ENCODE measurements around the gene AMD1.
"Not testable (repeated sequence)": the region's sequence is repeated elsewhere in the genome, so short reads cannot be mapped to it uniquely, and the experiment has no call there.

AMD1 gene

GRCh38 chr6:110885526-110885925, 10.9 kb downstream of the AMD1 start:
- no peak for DNase-seq
- Mint-ChIP-seq H3K27ac (peak overlapping the region; percentile 14), H3K27me3 (no peaks in the 10 kb centered on the region), H3K36me3 (peaks cover 19% of the 10 kb centered on the region), H3K4me3 (no peak overlapping the region), H3K4me1 (peaks cover 57% of the 10 kb centered on the region), H3K9me3 (no peaks in the 10 kb centered on the region)
- CTCF ChIA-PET: no interaction called here

DNA sequence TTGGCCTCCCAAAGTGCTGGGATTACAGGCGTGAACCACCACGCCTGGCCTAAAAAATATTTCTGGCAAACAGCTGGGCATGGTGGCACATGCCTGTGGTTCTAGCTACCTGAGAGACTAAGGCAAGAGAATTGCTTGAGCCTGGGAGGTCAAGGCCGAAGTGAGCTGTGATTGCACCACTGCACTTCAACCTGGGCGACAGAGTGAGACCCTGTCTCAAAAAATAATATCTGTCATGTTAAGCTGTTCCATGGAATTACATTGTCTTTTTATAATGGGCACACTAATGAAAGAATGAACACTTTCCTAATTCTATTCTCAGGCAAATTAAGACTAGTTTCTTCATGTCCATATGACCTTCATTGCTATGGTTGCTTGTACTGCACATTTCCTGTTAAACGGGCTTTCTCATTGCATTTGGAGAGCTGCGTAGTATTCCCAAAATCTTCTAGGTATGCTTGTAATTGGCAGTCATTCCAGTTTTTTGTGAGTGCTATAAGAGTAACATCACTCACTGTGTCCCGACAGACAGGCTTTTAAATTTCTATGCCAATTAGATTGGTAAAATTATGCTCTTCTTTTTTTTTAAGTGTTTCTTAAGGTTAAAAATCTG, 12.1 kb downstream of the AMD1 start:
- H3K36me3 Mint-ChIP-seq: peaks cover 23% of the 10 kb centered on the region
- DNase-seq: no peak
- no peaks in the 10 kb centered on the region for H3K9me3 Mint-ChIP-seq
- CTCF ChIA-PET: interaction anchor here (0.7 kb wide), 1 partner anchor 17 kb away, joined by 3 read pairs; no protein-coding TSS in a partner anchor
- peak overlapping the region; percentile 14 for H3K27ac Mint-ChIP-seq
- H3K4me1 Mint-ChIP-seq: peaks cover 50% of the 10 kb centered on the region
- no peak overlapping the region for H3K4me3 Mint-ChIP-seq
- H3K27me3 Mint-ChIP-seq: no peaks in the 10 kb centered on the region

GRCh38 chr6:110890288-110890687, 15.7 kb downstream of the AMD1 start:
- CTCF ChIA-PET: interaction anchor here (1.6 kb wide), 1 partner anchor 11 kb away, joined by 9 read pairs; no protein-coding TSS in a partner anchor
- no peak for DNase-seq
- no peaks in the 10 kb centered on the region for H3K27me3 Mint-ChIP-seq
- no peak overlapping the region for H3K27ac Mint-ChIP-seq
- no peaks in the 10 kb centered on the region for H3K9me3 Mint-ChIP-seq
- H3K36me3 Mint-ChIP-seq: peaks cover 43% of the 10 kb centered on the region
- no peak overlapping the region for H3K4me3 Mint-ChIP-seq
- H3K4me1 Mint-ChIP-seq: peaks cover 17% of the 10 kb centered on the region

DNA sequence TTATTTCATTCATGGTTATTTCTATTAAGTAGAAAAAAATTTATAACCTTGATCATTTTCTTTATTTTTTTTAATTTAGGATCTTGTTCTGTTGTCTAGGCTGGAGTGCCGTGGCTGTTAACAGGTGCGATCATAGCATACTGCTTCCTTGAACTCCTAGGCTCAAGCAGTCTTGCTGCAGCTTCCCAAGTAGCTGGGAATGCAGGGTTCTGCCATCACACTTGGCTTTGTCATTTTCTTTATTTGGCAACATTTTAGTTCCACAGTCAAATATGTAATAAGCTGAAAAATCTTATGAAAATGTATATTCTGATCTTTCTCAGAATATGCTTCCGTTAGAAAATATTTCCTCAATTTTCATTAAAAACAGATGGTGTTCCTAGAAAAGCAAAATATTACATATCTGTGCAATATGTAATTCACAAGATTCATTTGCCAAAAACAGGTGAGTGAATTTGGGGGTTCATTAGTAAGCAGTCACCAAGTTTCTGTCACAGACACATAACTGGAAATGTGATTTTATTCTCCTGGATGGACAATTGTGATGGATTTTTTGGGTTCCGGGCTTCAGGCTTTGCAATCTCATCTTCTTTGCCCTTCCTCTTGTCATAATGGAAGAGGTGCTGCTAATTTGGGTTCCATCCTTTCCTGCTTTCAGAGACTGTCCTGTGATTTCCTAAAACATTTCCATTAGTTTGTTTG, 21.5 kb downstream of the AMD1 start:
- Mint-ChIP-seq H3K9me3 (no peaks in the 10 kb centered on the region), H3K27ac (no peak overlapping the region), H3K27me3 (no peaks in the 10 kb centered on the region), H3K4me3 (no peak overlapping the region), H3K4me1 (no peaks in the 10 kb centered on the region), H3K36me3 (peaks cover 68% of the 10 kb centered on the region)
- DNase-seq: no peak
- CTCF ChIA-PET: no interaction called here

DNA sequence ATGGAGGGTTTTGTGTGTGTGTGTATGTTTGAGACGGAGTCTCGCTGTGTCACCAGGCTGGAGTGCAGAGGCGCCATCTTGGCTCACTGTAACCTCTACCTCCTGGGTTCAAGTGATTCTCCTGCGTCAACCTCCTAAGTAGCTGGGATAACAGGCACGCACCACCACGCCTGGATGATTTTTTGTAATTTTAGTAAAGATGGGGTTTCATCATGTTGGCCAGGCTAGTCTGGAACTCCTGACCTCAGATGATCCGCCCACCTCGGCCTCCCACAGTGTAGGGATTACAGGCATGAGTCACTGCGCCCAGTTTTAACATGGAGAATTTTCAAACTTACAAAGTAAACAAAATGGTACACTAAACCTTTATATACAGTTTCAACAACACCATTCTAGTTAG, 22.8 kb downstream of the AMD1 start:
- Mint-ChIP-seq H3K4me1 (no peaks in the 10 kb centered on the region), H3K27ac (no peak overlapping the region), H3K9me3 (no peaks in the 10 kb centered on the region), H3K27me3 (no peaks in the 10 kb centered on the region), H3K36me3 (peaks cover 60% of the 10 kb centered on the region), H3K4me3 (no peak overlapping the region)
- DNase-seq: no peak
- CTCF ChIA-PET: no interaction called here

DNA sequence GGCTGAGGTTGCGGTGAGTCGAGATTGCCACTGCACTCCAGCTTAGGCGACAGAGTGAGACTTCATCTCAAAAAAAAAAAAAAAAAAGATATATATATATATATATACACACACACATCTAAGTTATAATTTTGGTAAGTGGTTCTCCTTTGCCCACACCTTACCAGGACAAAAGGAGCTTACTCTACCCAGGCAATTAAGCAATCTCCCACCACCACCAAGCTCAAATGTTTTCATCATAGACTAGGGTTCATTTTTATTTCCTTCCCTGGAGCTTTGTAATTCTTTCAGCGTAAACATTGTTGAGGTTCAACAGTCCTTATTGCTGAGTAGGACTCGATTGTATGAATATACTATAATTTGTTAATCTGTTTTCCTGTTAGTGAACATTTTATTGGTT, 23.5 kb downstream of the AMD1 start:
- no peak for DNase-seq
- peaks cover 55% of the 10 kb centered on the region for H3K36me3 Mint-ChIP-seq
- H3K4me3 Mint-ChIP-seq: no peak overlapping the region
- H3K9me3 Mint-ChIP-seq: peaks cover under 1% of the 10 kb centered on the region
- CTCF ChIA-PET: interaction anchor here (0.9 kb wide), 1 partner anchor 216 kb away, joined by 3 read pairs; no protein-coding TSS in a partner anchor
- no peaks in the 10 kb centered on the region for H3K27me3 Mint-ChIP-seq
- H3K27ac Mint-ChIP-seq: no peak overlapping the region
- no peaks in the 10 kb centered on the region for H3K4me1 Mint-ChIP-seq

- DNase-seq: no peak
- no peak overlapping the region for H3K4me3 Mint-ChIP-seq
- H3K27ac Mint-ChIP-seq: no peak overlapping the region
- CTCF ChIA-PET: no interaction called here
- H3K4me1 Mint-ChIP-seq: no peaks in the 10 kb centered on the region
- peaks cover 17% of the 10 kb centered on the region for H3K9me3 Mint-ChIP-seq
- peaks cover 54% of the 10 kb centered on the region for H3K36me3 Mint-ChIP-seq
- H3K27me3 Mint-ChIP-seq: peaks cover 5% of the 10 kb centered on the region
Observed at GRCh38 chr6:110900028-110900598, 25.5 kb downstream of the AMD1 start.

- H3K4me1 Mint-ChIP-seq, H3K4me3 Mint-ChIP-seq, H3K27ac Mint-ChIP-seq, DNase-seq: not testable (repeated sequence)
- H3K9me3 Mint-ChIP-seq: peaks cover 29% of the 10 kb centered on the region
- peaks cover 44% of the 10 kb centered on the region for H3K36me3 Mint-ChIP-seq
- peaks cover 11% of the 10 kb centered on the region for H3K27me3 Mint-ChIP-seq
- CTCF ChIA-PET: interaction anchor here (1.2 kb wide), 1 partner anchor 25 kb away, joined by 3 read pairs; no protein-coding TSS in a partner anchor
Observed at GRCh38 chr6:110901601-110902000, 27.0 kb downstream of the AMD1 start.

- H3K27me3 Mint-ChIP-seq: peaks cover 12% of the 10 kb centered on the region
- H3K27ac Mint-ChIP-seq: no peak overlapping the region
- peaks cover 42% of the 10 kb centered on the region for H3K36me3 Mint-ChIP-seq
- H3K9me3 Mint-ChIP-seq: peaks cover 33% of the 10 kb centered on the region
- no peak for DNase-seq
- H3K4me1 Mint-ChIP-seq: no peaks in the 10 kb centered on the region
- H3K4me3 Mint-ChIP-seq: no peak overlapping the region
- CTCF ChIA-PET: no interaction called here
Observed at GRCh38 chr6:110902091-110902490, 27.5 kb downstream of the AMD1 start.

DNA sequence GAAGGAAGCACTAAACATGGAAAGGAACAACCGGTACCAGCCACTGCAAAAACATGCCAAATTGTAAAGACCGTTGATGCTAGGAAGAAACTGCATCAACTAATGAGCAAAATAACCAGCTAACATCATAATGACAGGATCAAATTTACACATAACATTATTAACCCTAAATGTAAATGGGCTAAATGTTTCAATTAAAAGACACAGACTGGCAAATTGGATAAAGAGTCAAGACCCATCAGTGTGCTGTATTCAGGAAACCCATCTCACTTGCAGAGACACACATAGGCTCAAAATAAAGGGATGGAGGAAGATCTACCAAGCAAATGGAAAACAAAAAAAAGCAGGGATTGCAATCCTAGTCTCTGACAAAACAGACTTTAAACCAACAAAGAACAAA, 31.7 kb downstream of the AMD1 start:
- DNase-seq, CTCF ChIA-PET, H3K4me3 Mint-ChIP-seq, H3K27ac Mint-ChIP-seq, H3K4me1 Mint-ChIP-seq: not testable (repeated sequence)
- Mint-ChIP-seq H3K27me3 (peaks cover 20% of the 10 kb centered on the region), H3K9me3 (peaks cover 46% of the 10 kb centered on the region), H3K36me3 (peaks cover 24% of the 10 kb centered on the region)

- CTCF ChIA-PET: interaction anchor here (0.6 to 1.9 kb wide), 2 partner anchors 11 to 12 kb away, joined by 3 to 5 read pairs; no protein-coding TSS in a partner anchor
- Mint-ChIP-seq H3K4me3 (no peak overlapping the region), H3K36me3 (no peaks in the 10 kb centered on the region), H3K27ac (no peak overlapping the region), H3K27me3 (peaks cover 4% of the 10 kb centered on the region), H3K9me3 (no peaks in the 10 kb centered on the region), H3K4me1 (peaks cover 2% of the 10 kb centered on the region)
- no peak for DNase-seq
Observed at GRCh38 chr6:110930781-110931180, 56.2 kb downstream of the AMD1 start.

DNA sequence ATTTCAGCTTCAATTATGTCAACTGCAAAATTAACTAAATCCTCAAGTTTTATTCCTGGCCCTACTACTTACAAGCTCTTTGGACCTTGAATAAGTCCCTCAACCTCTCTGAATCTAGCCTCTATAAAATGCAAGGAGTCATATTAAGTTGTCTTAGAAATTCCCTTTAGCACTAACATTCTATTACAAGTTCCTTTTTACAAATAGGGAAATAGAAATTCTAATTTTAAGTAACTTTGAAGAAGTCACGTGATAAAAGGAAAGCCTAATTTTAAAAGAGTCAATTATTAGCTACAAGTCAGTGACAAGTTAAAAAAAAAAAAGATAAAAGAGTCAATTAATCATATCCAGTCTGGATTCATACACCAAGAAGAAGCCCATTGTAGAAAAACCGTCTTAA, 59.3 kb downstream of the AMD1 start:
- no peaks in the 10 kb centered on the region for H3K27me3 Mint-ChIP-seq
- peaks cover 2% of the 10 kb centered on the region for H3K4me1 Mint-ChIP-seq
- no peak overlapping the region for H3K27ac Mint-ChIP-seq
- no peaks in the 10 kb centered on the region for H3K9me3 Mint-ChIP-seq
- H3K4me3 Mint-ChIP-seq: no peak overlapping the region
- no peak for DNase-seq
- CTCF ChIA-PET: no interaction called here
- H3K36me3 Mint-ChIP-seq: no peaks in the 10 kb centered on the region

DNA sequence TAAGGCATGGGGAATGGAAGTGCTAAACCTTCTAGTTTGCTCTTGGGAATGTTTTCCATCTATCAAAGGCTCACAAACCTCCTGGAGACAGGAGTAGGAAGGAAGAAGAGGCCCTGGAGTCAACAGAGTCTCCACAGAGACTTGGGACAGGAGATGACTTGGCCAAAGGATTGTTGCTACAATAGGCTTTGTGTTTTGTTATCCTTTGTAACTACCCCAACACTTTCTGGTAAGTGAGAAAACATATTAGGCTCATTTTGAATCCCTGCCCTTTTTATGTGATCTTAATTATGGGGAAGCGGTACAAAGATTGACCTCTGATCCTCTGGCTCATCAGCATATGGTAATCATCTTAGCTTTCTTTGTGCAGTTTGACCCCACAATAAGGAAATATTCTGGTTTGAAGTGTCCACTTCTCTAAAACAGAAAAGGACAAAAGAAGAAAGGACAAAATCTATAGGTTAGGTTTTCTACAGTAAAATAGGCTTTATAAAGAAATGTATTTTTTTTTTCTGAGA, 59.9 kb downstream of the AMD1 start:
- H3K4me3 Mint-ChIP-seq: no peak overlapping the region
- CTCF ChIA-PET: no interaction called here
- no peak for DNase-seq
- H3K4me1 Mint-ChIP-seq: peaks cover 2% of the 10 kb centered on the region
- H3K9me3 Mint-ChIP-seq: no peaks in the 10 kb centered on the region
- no peak overlapping the region for H3K27ac Mint-ChIP-seq
- no peaks in the 10 kb centered on the region for H3K27me3 Mint-ChIP-seq
- H3K36me3 Mint-ChIP-seq: no peaks in the 10 kb centered on the region

DNA sequence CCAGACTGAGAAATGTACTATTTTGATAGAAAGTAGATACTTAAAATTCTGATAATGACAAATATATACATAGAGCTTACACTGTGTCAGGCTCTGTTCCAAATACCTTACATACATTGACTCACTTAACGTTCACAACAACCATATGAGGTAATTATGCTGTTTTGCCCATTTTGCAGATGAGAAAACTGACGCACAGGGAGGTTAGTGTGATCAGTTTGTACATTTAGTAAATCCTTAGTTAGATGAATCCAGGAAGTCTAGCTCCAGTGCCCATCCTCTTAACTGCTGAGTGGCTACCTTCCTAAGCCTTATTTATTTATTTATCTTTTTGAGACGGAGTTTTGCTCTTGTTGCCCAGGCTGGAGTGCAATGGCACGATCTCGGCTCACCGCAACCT, 60.6 kb downstream of the AMD1 start:
- Mint-ChIP-seq H3K9me3 (no peaks in the 10 kb centered on the region), H3K4me1 (peaks cover 2% of the 10 kb centered on the region), H3K36me3 (no peaks in the 10 kb centered on the region), H3K4me3 (no peak overlapping the region), H3K27me3 (no peaks in the 10 kb centered on the region), H3K27ac (no peak overlapping the region)
- no peak for DNase-seq
- CTCF ChIA-PET: no interaction called here

GRCh38 chr6:110938171-110938570, 63.6 kb downstream of the AMD1 start:
- Mint-ChIP-seq H3K4me1 (no peaks in the 10 kb centered on the region), H3K4me3 (no peak overlapping the region), H3K27ac (no peak overlapping the region), H3K9me3 (no peaks in the 10 kb centered on the region), H3K27me3 (no peaks in the 10 kb centered on the region), H3K36me3 (no peaks in the 10 kb centered on the region)
- DNase-seq: no peak
- CTCF ChIA-PET: no interaction called here

Data from activated naive CD4-positive, alpha-beta T cell treated with anti-CD3 and anti-CD28 coated beads, Interleukin-2, amount 10 ng/mL, durations not matched to agents 7 days and 5 days (primary cell).